Ureter (tissue), 1 donor: ENCODE results near the gene ACP6. TPM values are rescaled to one million over a fixed set of nuclear protein-coding genes. Genes with fewer than 3 reads are reported as not detected.
"Not testable (repeated sequence)": the region's sequence is repeated elsewhere in the genome, so short reads cannot be mapped to it uniquely, and the experiment has no call there.

Experiments used
- DNase-seq: peaks from one replicate; pipeline ENCODE4 v3.0.0-alpha.2; 2020; ENCODE audit warnings: low spot score
- total RNA-seq: library from RNA; stranded (reverse); gene quantifications from one replicate; pipeline ENCODE4 v1.2.4, GENCODE V29; 2023
- donor health status: DM: yes; HTN: yes; CAD: no.

Gene ACP6
- 64.9 TPM for total RNA-seq

DNA sequence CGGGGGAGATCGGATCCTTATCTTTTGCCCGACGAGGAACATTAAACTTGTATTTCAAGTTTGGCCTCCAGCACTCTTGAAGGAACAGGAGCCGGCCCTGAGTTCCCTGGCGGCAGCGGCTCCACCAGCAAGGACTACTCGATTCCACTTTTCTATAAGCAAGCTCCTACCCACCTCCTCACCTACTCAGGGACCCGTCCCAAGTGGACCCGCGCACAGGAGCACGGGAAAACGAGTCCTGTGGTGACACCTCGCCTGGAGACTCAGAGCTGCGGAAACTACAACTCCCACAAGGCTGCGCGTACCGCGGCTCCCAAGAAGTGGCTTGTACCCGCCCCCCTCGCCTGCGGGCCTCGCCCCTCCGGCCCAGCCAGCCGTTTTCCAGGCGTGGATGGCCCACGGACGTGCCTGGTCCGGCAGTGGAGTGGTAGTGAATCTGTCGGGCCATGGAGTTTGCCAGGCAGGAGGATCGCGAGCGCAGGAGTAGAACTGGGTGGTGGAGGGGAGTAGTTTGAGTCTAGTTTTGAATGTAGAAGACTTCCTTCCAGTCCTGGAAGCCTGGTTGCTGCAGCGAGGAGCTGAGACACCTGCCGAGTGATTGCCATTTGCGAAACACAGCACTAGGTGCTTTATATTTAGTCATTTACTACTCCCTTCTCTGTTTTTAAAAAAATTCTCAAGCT is at the start of gene ACP6:
Gene ACP6, minus strand, starts transcription at position 206 of the 683 bp plus-strand sequence. CDS start 476 bp downstream, outside the sequence.
- DNase-seq = peak; percentile 94

DNA sequence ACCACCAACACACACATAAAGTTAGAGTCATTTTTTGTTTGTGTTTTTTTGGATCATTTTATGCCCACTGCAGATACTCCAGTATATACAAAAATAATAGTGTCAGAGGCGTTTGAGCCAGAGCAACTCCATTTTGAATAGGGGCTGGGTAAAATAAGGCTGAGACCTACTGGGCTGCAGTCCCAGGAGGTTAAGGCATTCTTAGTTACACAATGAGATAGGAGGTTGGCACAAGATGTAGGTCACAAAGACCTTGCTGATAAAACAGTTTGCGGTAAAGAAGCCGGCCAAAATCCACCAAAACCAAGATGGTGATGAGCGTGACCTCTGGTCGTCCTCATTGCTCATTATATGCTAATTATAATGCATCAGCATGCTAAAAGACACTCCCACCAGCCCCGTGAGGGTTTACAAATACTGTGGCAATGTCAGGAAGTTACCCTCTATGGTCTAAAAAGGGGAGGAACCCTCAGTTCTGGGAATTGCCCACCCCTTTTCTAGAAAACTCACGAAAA is 49.4 kb upstream of the ACP6 start:
- no peak for DNase-seq

DNA sequence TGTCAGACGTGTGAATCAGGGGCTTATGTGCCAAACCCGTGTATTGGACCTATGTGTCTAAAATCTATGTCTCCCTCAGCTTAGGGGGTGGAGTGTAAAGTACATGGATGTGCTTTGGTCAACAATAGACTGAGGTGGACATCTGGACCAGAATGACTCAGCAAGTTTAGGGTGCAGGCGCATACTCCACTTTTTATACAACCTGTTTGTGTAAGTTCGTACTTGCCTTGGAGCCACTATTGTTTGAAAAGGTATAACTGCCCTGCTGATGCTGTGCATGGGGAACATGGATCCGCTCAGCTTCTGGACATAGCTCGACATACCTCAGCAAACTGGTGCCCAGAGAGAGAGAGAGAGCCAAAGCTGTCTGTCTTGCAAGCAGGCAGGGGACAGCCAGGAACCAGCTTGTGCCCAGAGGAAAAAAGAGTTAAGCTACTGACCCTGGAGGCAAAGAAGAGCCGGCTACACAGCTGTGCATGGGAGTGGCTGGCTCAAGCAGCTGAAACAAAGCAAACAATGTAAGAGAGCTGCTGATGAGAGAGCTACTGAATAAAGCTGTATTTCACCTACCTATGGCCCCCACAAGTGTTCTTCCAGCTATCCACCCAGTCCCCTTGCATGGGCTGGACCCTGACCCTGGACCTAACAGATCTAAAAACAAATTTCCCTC is 48.8 kb upstream of the ACP6 start:
- DNase-seq = no peak

DNA sequence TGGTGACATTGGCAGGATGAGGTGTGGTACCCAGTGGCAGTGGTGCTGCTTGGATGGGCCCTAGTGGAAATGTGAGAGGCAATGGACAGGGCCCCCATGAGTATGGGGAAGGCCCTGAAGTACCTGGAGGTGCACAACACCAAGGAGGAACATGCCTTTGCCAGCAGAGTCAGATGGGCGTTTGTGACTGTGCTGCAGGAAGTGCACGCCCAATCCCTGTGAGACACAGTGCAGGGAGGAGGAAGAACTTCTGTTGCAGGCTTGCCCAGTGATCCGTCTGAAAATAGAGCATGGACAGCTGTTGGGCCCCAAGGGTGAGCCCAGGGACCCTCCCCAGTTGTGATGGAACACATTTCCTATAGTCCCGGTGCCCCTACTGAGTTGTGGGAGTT is 47.4 kb upstream of the ACP6 start:
- peak; percentile 64 for DNase-seq

DNA sequence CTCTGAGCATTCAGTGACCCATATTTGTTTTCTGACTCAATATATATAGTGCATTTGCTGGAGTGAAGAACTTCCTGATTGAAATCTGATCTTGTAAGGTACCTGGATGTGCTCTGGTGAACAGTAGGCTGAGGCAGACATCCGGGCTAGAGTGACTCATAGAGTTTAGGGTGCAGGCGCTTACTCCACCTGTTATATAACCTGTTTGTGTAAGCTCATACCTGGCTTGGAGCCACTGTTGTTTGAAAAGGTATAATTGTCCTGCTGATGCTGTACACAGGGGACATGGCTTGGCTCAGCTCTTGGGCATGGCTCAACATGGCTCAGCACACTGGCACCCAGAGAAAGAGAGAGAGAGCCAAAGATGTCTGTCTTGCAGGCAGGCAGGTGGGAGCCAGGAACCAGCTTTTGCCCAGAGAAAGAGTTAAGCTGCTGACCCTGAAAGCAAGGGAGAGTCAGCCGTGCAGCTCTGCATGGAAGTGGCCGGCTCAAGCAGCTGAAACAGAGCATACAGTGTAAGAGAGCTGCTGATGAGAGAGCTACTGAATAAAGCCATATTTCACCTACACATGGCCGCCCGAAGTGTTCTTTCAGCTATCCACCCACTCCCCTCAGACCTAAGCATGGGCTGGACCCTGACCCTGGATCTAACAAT is 46.9 kb upstream of the ACP6 start:
- DNase-seq = peak; percentile 83

DNA sequence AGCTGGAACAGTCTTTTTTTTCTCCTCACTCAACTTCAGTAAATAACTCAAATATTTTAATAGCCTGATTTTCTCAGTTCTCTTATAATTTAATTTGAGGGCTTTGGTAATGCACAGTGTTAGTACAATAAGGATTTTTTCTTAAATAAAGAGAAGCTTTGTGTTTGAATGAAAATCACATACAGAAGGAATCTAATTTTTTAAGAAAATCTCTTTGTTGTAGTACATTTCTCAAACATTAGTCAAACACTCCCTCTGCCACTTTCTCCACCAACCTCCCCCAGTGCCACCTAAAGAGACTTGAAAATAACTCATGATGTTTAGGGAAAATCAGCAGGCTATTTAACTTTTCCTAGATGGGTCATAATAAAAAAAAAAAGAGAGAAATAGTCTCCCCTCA is 42.3 kb upstream of the ACP6 start:
- DNase-seq = no peak

DNA sequence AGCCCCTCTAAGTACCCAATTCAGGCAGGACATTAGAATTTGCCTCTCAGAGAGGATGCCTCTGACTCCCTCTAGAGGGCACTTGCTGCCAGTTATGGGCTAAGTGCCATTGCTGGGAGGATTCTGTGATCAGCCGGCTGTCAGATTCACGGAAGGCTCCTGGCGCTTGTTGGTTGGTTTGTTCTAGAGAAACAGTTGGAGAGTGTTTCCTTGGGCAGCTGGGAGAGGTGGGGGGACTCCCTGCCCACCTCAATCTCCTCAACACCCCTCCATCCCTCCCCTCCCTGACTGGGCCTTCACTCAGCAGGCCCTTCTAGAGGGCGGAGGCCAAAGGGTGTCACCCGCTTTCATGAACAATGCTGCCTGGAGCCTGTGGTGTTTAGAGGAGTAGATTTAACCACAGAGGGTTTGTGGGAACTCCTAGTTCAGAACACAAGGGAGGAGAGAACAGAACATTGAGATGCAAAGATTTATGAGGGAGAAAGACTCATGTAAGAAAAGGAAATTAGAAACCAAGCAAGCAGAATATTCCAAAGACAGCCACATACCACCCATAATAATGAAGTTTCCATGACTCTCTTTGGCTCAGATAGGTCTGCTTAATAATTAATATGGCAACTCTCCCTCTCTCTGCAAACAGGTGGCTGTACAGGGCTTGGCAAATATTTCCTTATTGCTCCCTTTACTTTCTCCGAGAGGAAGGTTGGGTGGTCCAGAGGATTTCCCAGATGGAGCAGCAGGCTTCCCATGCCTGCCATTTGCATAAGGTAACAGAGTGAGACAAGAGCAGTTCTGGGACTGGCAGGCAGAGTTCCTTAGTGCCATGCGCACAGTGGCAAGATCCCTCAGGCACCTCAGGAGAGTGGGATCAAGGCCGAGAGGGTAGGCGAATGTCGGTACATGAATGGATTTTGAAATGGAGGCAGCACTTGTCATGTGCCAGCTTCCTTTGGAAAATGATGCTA is 30.0 kb upstream of the ACP6 start:
- peak; percentile 63 for DNase-seq

DNA sequence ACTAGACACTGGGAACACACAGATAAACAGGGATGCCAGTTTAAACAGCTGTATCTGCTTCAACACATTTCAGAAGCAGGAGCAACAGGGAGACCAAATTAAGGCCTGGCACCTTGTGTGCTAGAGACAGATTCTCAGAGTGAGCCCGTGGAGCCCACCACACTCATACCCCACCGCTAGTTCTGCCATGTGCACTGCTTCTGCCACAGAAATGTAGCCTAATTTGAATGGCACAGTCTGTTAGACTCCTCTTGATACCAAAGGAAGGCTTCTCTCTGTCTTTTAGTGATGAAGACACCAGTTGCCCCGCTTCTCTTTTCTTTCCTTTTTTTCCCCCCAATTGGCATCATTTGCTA is 29.3 kb upstream of the ACP6 start:
- DNase-seq = no peak

DNA sequence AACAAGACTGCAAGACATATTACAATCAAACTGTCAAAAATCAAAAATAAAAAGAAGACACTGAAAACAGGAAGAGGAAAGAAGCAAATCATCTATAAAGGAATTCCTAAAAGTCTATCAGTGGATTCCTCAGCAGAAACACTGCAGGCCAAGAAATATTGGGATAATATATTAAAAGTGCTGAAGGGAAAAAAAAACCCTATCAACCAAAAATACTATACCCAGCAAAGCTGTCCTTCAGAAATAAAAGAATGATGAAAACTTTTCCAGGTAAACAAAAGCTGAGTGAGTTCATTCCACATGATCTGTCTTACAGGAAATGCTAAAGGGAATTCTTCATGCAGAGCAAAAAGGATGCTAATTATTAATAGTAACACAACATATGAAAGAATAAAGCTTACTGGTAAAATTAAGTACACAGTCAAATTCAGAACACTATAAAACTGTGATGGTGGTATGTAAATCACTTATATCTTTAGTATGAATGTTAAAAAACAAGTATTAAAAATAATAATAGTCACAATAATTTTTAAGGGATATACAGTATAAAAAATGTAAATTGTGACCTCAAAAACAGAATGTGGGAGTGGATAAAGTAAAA is 12.9 kb upstream of the ACP6 start:
- DNase-seq = no peak

DNA sequence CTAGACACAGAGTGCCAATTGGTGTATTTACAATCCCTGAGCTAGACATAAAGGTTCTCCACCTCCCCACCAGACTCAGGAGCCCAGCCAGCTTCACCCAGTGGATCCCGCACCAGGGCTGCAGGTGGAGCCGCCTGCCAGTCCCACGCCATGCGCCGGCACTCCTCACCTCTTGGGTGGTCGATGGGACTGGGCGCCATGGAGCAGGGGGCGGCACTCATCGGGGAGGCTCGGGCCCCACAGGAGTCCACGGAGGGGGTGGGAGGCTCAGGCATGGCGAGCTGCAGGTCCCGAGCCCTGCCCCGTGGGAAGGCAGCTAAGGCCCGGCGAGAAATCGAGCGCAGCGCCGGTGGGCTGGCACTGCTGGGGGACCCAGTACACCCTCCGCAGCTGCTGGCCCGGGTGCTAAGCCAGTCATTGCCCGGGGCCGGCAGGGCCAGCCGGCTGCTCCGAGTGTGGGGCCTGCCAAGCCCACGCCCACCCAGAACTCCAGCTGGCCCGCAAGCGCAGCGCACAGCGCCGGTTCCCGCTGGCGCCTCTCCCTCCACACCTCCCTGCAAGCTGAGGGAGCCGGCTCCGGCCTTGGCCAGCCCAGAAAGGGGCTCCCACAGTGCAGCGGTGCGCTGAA is 10.4 kb upstream of the ACP6 start:
- DNase-seq = not testable (repeated sequence)

DNA sequence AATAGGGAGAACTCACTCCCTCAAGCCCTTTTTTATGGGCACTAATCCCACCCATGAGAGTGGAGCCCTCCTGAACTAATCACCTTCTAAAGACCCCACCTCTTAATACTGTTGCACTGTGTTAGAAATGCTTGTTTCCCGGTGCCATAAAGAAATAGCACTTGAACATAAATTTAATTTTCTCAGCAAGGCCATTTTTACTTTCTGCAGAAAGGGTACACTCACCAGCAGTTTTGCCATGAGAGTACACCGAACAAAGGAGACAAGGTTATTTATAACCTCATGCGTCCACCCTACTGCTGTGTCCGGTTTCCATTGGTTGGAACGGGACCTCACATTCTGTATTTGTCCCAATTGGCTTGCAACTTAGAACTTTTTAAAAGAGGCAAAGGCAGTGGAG is 7.4 kb upstream of the ACP6 start:
- DNase-seq = not testable (repeated sequence)

DNA sequence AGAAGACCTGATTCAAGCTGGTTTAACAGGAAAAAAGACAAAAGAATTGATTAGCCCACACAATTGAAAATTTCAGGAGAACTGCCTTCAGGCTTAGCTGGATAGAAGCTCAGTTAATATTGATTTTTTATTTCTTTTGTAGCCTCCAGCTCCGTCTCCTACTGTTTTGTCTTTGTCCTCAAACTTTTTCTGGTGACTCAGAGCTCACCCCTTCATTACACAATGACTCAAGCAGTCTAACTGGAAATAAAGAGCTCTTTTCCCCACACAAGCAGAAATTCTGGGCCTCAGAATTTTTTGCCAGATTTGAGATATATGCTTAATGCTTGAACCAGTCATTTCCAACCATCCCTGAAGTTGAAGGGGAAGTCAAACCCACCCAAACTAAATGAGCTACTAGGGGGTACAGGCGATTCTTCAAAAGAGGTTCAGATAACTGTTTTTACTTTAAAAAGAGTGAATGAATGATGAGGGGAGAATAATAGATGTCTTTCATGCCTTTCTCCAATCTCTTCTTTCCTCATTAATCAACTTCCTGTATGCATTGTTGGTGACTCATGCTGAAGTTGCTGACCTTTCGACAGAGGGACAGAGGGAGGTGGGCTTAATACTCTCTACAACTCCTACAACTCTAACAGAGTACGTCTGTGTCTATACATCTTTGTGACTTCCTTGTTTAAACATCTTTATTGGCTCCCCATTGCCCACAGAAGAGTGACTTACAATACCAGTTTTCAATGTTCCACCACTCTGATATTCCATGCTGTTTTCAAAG is 6.2 kb upstream of the ACP6 start:
- no peak for DNase-seq

DNA sequence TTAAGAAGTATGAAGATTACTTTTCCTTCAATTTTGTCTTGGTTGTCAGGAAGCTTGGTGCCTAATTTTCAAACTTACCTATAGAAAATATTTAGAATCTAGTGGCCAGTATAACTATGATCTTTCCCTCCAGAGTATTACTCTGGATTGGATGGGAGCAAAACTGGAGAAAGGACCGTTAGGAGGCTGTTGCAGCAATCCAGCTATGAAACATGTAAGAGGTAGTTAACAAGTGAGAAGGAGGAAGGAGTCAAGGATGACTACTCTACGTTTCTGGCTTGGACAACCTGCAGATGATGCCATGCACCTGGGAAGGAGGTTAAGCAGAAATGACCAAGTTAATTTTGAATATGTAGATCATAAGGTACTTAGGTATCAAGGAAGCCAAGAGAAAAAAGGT is 3.5 kb upstream of the ACP6 start:
- DNase-seq = no peak

DNA sequence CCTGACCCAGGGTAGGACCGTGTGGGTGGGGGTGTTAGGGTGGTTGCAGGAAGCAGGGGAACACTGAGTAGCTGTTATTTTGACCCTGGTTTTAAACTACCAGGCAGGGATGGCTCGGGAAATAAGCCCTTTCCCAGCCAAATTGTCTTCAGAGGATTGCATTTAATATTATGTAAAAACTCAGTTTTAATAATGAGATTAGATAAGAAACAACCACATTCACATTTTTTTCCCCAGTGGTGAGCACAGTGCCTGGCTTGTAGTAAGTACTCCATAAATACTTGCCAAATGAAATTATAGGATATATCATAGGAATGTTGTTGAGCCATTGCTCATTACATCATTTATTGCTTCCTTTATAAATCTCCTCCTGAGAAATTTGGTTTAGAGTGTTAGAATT is 3.1 kb upstream of the ACP6 start:
- no peak for DNase-seq

DNA sequence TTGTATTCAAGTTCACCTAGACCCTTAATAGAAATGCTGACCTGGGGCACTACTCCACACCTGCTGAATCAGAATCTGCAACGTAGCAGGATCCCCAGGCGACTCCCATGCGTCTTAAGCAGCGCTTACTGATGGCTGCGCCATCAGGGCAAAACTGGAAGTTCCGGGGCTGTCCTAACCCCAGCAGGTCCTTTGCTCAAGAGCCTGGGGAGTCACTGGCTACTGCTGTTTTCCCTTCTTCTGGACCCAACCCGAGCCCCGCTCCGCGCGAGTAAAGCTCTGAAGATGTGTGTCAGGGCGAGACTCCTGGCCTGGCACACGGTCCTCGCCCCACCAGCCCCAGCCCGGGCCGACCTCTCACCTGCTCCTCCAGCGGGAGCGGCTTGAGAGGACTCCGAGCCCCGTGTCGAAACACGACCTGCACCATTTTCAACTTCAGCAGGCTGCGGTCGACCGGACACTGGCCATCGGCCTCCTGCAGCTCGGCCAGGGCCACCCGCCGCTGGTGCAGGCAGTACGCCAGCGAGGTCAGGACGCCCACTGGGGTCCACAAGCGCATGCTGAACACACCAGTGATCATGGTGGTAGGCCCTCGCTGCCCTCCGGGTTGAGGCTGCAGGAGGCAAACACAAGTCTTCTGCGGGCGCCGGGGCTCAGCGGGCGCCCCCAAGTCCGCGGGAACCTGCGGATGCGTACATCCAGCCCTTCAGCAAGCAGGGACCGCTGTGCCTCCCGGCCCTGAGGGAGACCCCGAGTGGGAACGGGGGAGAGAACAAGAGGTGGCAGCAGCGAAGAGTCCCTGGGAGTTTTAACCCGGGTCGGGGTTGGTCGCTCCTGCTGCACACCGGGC is 630 bp downstream of the ACP6 start:
- peak; percentile 56 for DNase-seq

DNA sequence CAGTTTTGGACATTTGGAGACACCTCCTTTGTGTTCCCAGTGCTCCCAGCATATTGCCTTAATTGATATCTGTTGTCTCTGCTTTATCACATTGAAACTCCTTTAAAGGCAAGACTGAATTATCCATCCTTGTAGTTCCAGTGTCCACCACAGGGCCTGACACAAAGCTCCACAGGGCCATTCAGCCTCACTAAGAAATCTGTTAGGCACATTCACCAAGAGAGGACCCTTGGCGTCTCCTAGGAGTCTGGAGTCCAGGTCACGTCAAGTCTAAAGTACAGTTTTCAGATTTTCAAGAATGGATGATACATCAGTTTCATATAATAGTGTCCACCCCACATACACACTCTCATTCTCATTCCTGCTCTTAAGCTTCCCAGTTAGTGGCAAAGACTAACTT is 4.8 kb downstream of the ACP6 start:
- no peak for DNase-seq

DNA sequence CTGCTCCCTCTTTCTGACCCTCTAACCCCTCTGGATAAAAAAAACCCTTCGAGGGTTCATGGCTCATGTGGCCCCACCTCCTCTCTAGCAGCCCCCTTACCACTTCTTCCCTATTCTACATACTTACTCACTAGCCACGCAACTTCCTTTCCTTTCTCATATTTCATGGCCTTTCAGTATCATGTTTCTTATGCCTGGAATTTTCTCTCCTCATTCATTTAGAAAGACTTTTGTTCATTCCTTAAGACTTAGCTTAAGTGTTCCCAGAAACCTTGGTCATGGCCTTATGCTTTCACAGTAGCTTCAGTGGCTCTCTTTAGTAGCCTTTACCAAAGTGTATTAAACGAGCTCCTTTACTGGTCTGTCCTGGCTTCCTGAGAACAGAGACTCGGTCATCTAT is 6.1 kb downstream of the ACP6 start:
- DNase-seq = no peak

DNA sequence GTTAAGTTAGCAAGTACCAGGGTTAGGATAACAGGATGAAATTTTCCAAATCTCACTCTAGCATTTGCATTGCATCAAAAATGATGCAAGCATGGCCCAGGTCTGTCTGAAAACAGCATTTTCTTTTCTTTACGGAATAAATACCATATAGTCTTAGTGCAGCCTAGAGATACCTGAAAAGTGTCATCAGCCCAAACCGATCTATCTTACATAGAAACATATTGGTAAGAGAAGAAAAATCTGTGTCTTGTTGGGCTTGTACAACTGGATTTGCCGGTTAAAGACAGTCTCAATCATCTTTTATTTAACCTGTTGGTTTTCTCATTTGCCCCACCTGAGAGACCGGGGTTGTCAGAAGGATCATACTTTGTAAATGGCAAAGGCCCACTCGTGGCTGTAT is 15.8 kb downstream of the ACP6 start:
- DNase-seq = no peak

DNA sequence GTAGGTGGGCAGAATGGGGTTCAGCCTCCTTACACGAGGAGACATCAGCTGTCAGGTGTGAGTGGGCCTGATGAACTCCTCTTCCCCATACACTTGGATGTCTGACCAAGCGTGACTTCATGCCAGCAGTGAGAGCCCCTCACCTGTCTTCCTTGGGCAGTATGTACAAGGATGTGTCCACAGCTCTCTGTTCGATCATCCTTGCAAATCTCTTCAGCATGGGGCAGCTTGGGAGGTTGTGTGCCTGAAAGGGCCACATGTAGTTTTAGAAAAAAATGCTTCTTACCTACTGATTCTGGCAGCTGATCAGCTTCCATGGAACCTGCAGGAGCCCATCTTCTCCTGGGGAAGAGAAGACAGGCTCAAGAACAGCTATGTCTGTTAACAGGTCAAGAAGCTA is 18.0 kb downstream of the ACP6 start:
- DNase-seq = no peak
